Neutrophil (primary cell): Measurements from ENCODE around the gene PMIS2.

Source experiments
- H3K27ac ChIP-seq: fragments of 200-600 bp; sonication (generic); 2 replicates; pipeline ENCODE4 v1.5.1; 2016; ENCODE audit warnings: mild to moderate bottlenecking, moderate library complexity
- H3K27me3 ChIP-seq: fragments of 200-600 bp; sonication (generic); 2 replicates; pipeline ENCODE4 v1.6.0; 2016; ENCODE audit warnings: mild to moderate bottlenecking
- H3K36me3 ChIP-seq: fragments of 200-600 bp; sonication (generic); 2 replicates; pipeline ENCODE4 v1.5.1; 2017
- H3K4me1 ChIP-seq, 2 experiments: fragments of 200-600 bp in 1 of 2; sonication (generic) in 1 of 2; 1 replicate in 1 of 2; 2 replicates in 1 of 2; pipeline versions ENCODE4 v1.5.1 to v1.6.1; 2013 to 2016; ENCODE audit warnings: low read depth in 1 of 2, low read length in 1 of 2, mild to moderate bottlenecking in 1 of 2, moderate library complexity in 1 of 2; ENCODE audit not compliant: control insufficient read depth in 1 of 2, insufficient read depth in 1 of 2
- H3K4me3 ChIP-seq, 2 experiments: fragments of 200-600 bp in 1 of 2; sonication (generic) in 1 of 2; 1 replicate in 1 of 2; 2 replicates in 1 of 2; pipeline ENCODE4 v1.5.1; 2013 to 2016; ENCODE audit warnings: low read depth in 1 of 2, low read length in 1 of 2, mild to moderate bottlenecking in 1 of 2, moderate library complexity in 1 of 2
- H3K9me3 ChIP-seq: fragments of 200-600 bp; sonication (generic); 2 replicates; pipeline ENCODE4 v1.5.1; 2016
- CTCF ChIP-seq: fragments of 200-600 bp; sonication (generic); IDR thresholded peaks from 2 replicates; pipeline ENCODE4 v1.5.1; 2016; ENCODE audit warnings: antibody characterized with exemption

Gene PMIS2

GRCh38 chr19:35565016-35565856 is 20.7 kb upstream of the PMIS2 start:
- H3K36me3 ChIP-seq, result no peaks in the 10 kb centered on the region

DNA sequence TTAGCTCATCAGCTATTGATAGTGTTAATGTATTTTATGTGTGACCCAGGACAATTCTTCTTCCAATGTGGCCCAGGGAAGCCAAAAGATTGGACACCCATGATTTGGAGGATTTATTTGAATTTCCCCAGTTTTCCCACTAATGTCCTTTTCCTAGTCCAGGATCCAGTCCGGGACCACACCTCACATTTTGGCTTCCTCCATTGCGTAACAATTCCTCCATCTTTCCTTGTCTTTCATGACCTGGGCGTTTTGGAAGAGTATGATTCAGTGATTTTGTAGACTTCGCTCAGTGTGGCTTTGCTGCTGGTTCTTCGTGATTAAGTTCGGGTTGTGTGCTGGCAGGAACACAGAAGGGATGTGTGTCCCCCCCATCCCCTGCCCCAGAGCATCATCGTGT is 19.2 kb upstream of the PMIS2 start:
- TF ChIP-seq CTCF, result no peak
- Histone ChIP-seq H3K36me3 (no peaks in the 10 kb centered on the region), H3K4me1 (no peaks in the 10 kb centered on the region), H3K27me3 (peaks cover 18% of the 10 kb centered on the region), H3K4me3 (no peak overlapping the region), H3K9me3 (no peaks in the 10 kb centered on the region), H3K27ac (no peak overlapping the region)

More at GRCh38 chr19:35565016-35565856, 20.7 kb upstream of the PMIS2 start:
- H3K9me3 ChIP-seq, result no peaks in the 10 kb centered on the region
- peaks cover 21% of the 10 kb centered on the region for H3K27me3 ChIP-seq
- H3K4me1 ChIP-seq, result no peaks in the 10 kb centered on the region
- no peak for TF ChIP-seq CTCF
- H3K4me3 ChIP-seq, result no peak overlapping the region
- H3K27ac ChIP-seq, result no peak overlapping the region

DNA sequence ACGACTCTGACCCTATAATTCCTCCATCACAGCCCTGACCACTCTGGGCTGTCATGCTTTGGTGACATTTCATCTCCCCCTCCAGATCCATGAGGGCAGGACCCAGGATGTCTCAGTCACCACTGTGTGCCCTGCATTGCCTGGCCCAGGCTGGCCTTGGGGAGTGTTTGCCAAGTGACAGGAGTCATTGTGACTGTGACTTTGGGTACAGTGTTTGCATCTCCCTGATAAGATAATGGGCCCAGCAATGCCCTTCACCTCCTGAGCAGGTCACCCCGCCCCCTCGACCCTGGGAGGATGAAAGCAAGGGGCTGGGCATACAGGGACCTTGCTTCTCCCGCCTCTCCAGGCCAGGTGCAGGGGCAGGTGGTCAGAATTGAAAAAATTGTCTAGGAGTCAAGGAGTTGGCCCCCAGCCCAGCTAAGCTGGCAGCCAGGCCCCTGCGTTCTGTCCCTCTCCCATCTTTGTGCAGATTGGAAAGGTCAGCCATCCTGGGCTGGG is 16.6 kb upstream of the PMIS2 start:
- Histone ChIP-seq H3K4me1 (no peaks in the 10 kb centered on the region), H3K27me3 (peaks cover 17% of the 10 kb centered on the region), H3K4me3 (no peak overlapping the region), H3K27ac (no peak overlapping the region), H3K36me3 (no peaks in the 10 kb centered on the region), H3K9me3 (no peaks in the 10 kb centered on the region)
- TF ChIP-seq CTCF, result no peak

- no peak overlapping the region for H3K27ac ChIP-seq
- H3K4me1 ChIP-seq, result no peaks in the 10 kb centered on the region
- H3K9me3 ChIP-seq, result peaks cover 11% of the 10 kb centered on the region
- no peak overlapping the region for H3K4me3 ChIP-seq
- no peaks in the 10 kb centered on the region for H3K36me3 ChIP-seq
- peaks cover 17% of the 10 kb centered on the region for H3K27me3 ChIP-seq
- TF ChIP-seq CTCF, result no peak
These were observed 14.5 kb upstream of the PMIS2 start for GRCh38 chr19:35571406-35571965.

DNA sequence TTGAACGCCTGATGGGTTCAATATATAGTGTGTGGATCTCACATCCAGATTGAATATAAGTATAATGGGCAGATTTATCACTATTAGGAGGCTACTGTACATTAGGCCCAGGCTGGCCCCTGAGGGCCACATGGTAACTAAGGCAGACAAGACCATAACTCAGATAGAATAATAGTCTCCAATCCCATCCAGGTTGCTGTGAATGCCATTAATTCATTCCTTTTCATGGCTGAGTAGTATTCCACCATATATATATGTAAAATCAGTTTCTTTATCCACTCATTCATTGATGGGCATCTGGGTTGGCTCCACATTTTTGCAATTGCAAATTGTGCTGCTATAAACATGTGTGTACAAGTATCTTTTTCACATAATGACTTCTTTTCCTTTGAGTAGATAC is 8.1 kb upstream of the PMIS2 start:
- Histone ChIP-seq H3K4me3 (no peak overlapping the region), H3K36me3 (no peaks in the 10 kb centered on the region), H3K27me3 (peaks cover 5% of the 10 kb centered on the region), H3K4me1 (no peaks in the 10 kb centered on the region), H3K9me3 (peaks cover 20% of the 10 kb centered on the region), H3K27ac (no peak overlapping the region)
- TF ChIP-seq CTCF, result no peak
